Sigmoid colon (tissue), 7 donors: ENCODE results near the gene MAGEF1. TPM values are rescaled to one million over a fixed set of nuclear protein-coding genes. Genes with fewer than 3 reads are reported as not detected.
A peak's percentile ranks its signal among the peaks of the same experiment; 100 is the strongest.

Source experiments
- DNase-seq: peaks from one replicate; pipeline ENCODE4 v3.0.0-alpha.2; 2019
- H3K27ac ChIP-seq, 4 donors: fragments of 200-600 bp; sonication (generic); one replicate each; pipeline ENCODE4 v1.5.1; 2016 to 2019; ENCODE audit warnings: mild to moderate bottlenecking in 1 of 4
- H3K27me3 ChIP-seq, 3 donors: fragments of 200-600 bp; sonication (generic); one replicate each; pipeline ENCODE4 v1.5.1; 2019; ENCODE audit warnings: mild to moderate bottlenecking in 1 of 3
- H3K36me3 ChIP-seq, 4 donors: fragments of 200-600 bp; sonication (generic); one replicate each; pipeline ENCODE4 v1.5.1; 2016 to 2019
- H3K4me1 ChIP-seq, 4 donors: fragments of 200-600 bp; sonication (generic); one replicate each; pipeline ENCODE4 v1.5.1; 2017 to 2019
- H3K4me3 ChIP-seq, 4 donors: fragments of 200-600 bp; sonication (generic); one replicate each; pipeline ENCODE4 v1.5.1; 2017 to 2019; ENCODE audit warnings: mild to moderate bottlenecking in 2 of 4, moderate library complexity in 1 of 4
- H3K9me3 ChIP-seq, 4 donors: fragments of 200-600 bp in 3 of 4; sonication (generic) in 3 of 4; one replicate each; pipeline versions ENCODE4 v1.5.1 to v1.6.1; 2013 to 2019
- CTCF ChIP-seq, 4 experiments: fragments of 450-650 bp in 3 of 4; fragments of 200-600 bp in 1 of 4; IDR thresholded peaks; one replicate each; pipeline ENCODE4 v1.5.1; 2016 to 2019; ENCODE audit warnings: antibody characterized with exemption in 4 of 4, mild to moderate bottlenecking in 3 of 4, moderate library complexity in 2 of 4
- EP300 ChIP-seq, 4 donors: sonication (generic); formaldehyde crosslinking; IDR thresholded peaks; one replicate each; pipeline ENCODE4 v1.6.1; 2017; ENCODE audit warnings: antibody characterized with exemption in 4 of 4
- POLR2A ChIP-seq, 2 donors: fragments of 450-650 bp; IDR thresholded peaks; one replicate each; pipeline ENCODE4 v1.6.1; 2016; ENCODE audit warnings: antibody characterized with exemption in 2 of 2, mild to moderate bottlenecking in 2 of 2, moderate library complexity in 2 of 2
- POLR2AphosphoS5 ChIP-seq, 4 donors: sonication (generic); formaldehyde crosslinking; IDR thresholded peaks; one replicate each; pipeline ENCODE4 v1.6.1; 2017; ENCODE audit warnings: antibody characterized with exemption in 4 of 4
- WGBS, 2 donors: extraction: QIAGEN DNeasy Blood & Tissue Kit; methylation state at CpG; one replicate each; pipeline ENCODE4 v1.1.7; 2013; 5-methylcytosine and 5-hydroxymethylcytosine counted together
- intact Hi-C: fragments of 100-400 bp; cut with DNase I; formaldehyde crosslinking; loops from one replicate; pipeline ENCODE4 v1.15.1; 2023
- polyA plus RNA-seq, 3 donors: library from polyadenylated mRNA; stranded (reverse); fragments of 200-250 nt; gene quantifications; one replicate each; pipeline ENCODE4 v1.2.3, GENCODE V29; 2013
- total RNA-seq, 4 donors: library from RNA; depleted of rRNA; stranded (reverse); fragments of >200 nt; gene quantifications; one replicate each; pipeline ENCODE4 v1.1.0, GENCODE V29; 2016
- donor health status: healthy with polysubstance abuse.
- donor health status: Bipolar disorder and iron deficiency.
- donor health status: healthy.

Gene MAGEF1
- total RNA-seq (10 to 100 TPM; 31.0 to 34.1 (median 33.5) TPM), polyA plus RNA-seq (10 to 100 TPM; 29.4 to 43.6 (median 30.6) TPM)

- Histone ChIP-seq H3K4me1 (peaks cover 0 to 39% (median 32%) of the 10 kb centered on the region in 4 donors), H3K36me3 (no peaks in the 10 kb centered on the region), H3K27ac (peak within 1 kb of the TSS; percentile 95 to 97 (median 96)), H3K27me3 (no peaks in the 10 kb centered on the region), H3K4me3 (peak within 1 kb of the TSS; percentile 84 to 93 (median 90)), H3K9me3 (no peaks in the 10 kb centered on the region)
- DNase-seq, result peak; percentile 88
- WGBS, 2 donors, result 0 to 1% methylated on average over 67 of the region's 67 CpGs
- TF ChIP-seq POLR2A (IDR thresholded peaks at IDR 0.05) (peak; percentile 36 to 40), POLR2AphosphoS5 (IDR thresholded peaks at IDR 0.05) (peak; percentile 33 to 90 (median 77)), EP300 (IDR thresholded peaks at IDR 0.05) (no peak), CTCF (IDR thresholded peaks at IDR 0.05) (no peak)
- intact Hi-C loops, result loop anchor here (2.0 to 5.0 kb wide), 3 partner anchors 46 to 149 kb away; no protein-coding TSS in a partner anchor
These were observed at the start of gene MAGEF1 for GRCh38 chr3:184711493-184712247. MAGEF1 (minus strand) TSS chr3:184712064; CDS start chr3:184711821, 243 bp downstream.

- intact Hi-C loops, result no loop called here
- Histone ChIP-seq H3K27ac (no peak overlapping the region), H3K9me3 (no peaks in the 10 kb centered on the region), H3K4me3 (no peak overlapping the region), H3K27me3 (no peaks in the 10 kb centered on the region), H3K4me1 (peaks cover 0 to 18% (median 13%) of the 10 kb centered on the region in 4 donors), H3K36me3 (no peaks in the 10 kb centered on the region)
- no peak for DNase-seq
- TF ChIP-seq CTCF (IDR thresholded peaks at IDR 0.05) (no peak), POLR2A (IDR thresholded peaks at IDR 0.05) (no peak), POLR2AphosphoS5 (IDR thresholded peaks at IDR 0.05) (no peak), EP300 (IDR thresholded peaks at IDR 0.05) (no peak)
- WGBS, 2 donors, result 75 to 80% methylated on average over 13 of the region's 13 CpGs
These were observed 49.4 kb upstream of the MAGEF1 start for GRCh38 chr3:184761075-184761841.

- no peak overlapping the region for H3K27ac ChIP-seq
- no peaks in the 10 kb centered on the region for H3K9me3 ChIP-seq
- no peak for TF ChIP-seq POLR2A (IDR thresholded peaks at IDR 0.05)
- no peak for TF ChIP-seq CTCF (IDR thresholded peaks at IDR 0.05)
- WGBS, 2 donors, result 90 to 92% methylated on average over 8 of the region's 8 CpGs
- H3K4me3 ChIP-seq, result no peak overlapping the region
- peaks cover 0 to 26% (median 20%) of the 10 kb centered on the region in 4 donors for H3K4me1 ChIP-seq
- intact Hi-C loops, result no loop called here
- H3K27me3 ChIP-seq, result no peaks in the 10 kb centered on the region
- no peak for DNase-seq
- no peaks in the 10 kb centered on the region for H3K36me3 ChIP-seq
These were observed 48.6 kb upstream of the MAGEF1 start for GRCh38 chr3:184760337-184761074.

- Histone ChIP-seq H3K4me1 (peaks cover 0 to 26% (median 20%) of the 10 kb centered on the region in 4 donors), H3K9me3 (no peaks in the 10 kb centered on the region), H3K27ac (no peak overlapping the region), H3K27me3 (no peaks in the 10 kb centered on the region), H3K36me3 (no peaks in the 10 kb centered on the region), H3K4me3 (no peak overlapping the region)
- no peak for DNase-seq
- WGBS, 2 donors, result 76 to 79% methylated on average over 14 of the region's 14 CpGs
- TF ChIP-seq EP300 (IDR thresholded peaks at IDR 0.05) (no peak), POLR2AphosphoS5 (IDR thresholded peaks at IDR 0.05) (no peak), CTCF (IDR thresholded peaks at IDR 0.05) (no peak), POLR2A (IDR thresholded peaks at IDR 0.05) (no peak)
- intact Hi-C loops, result loop anchor here (5.0 kb wide), 1 partner anchor 47 kb away; the partner anchor contains the start of gene MAGEF1
These were observed 47.9 kb upstream of the MAGEF1 start for GRCh38 chr3:184759666-184760200.
